ENCODE data around the gene TMEM178A. TPM values are rescaled to one million over a fixed set of nuclear protein-coding genes. Genes with fewer than 3 reads are reported as not detected.

The TMEM178A gene
- total and polyA plus RNA-seq, 7 donors: 0.10 to 1.6 (median 0.46) TPM

GRCh38 chr2:39668576-39669080 is 2.9 kb downstream of the TMEM178A start:
- no peak for DNase-seq
- intact Hi-C loops (cut with DNase I): no loop called here
- H3K9me3 ChIP-seq: no peaks in the 10 kb centered on the region
- H3K4me1 ChIP-seq: peaks cover 6% of the 10 kb centered on the region
- no peaks in the 10 kb centered on the region for H3K36me3 ChIP-seq (ENCODE audit: insufficient read depth in 1 of 2, low read depth in 1 of 2)
- H3K4me3 ChIP-seq: no peak overlapping the region
- no peak for TF ChIP-seq CTCF (IDR thresholded peaks at IDR 0.05)
- ATAC-seq: no peak
- WGBS, 3 donors: 98 to 100% (median 100%) methylated on average over 1 of the region's 1 CpG
- no peak overlapping the region for H3K27ac ChIP-seq
- H3K27me3 ChIP-seq (ENCODE audit: insufficient read depth in 3 of 3, low read length in 2 of 3): peaks cover 0 to 12% (median 6%) of the 10 kb centered on the region in 3 donors

- Histone ChIP-seq H3K4me3 (no peak overlapping the region), H3K4me1 (peaks cover 5% of the 10 kb centered on the region), H3K27me3 (ENCODE audit: insufficient read depth in 3 of 3, low read length in 2 of 3) (peaks cover 0 to 12% (median 2%) of the 10 kb centered on the region in 3 donors), H3K27ac (no peak overlapping the region), H3K36me3 (ENCODE audit: insufficient read depth in 1 of 2, low read depth in 1 of 2) (no peaks in the 10 kb centered on the region), H3K9me3 (no peaks in the 10 kb centered on the region)
- ATAC-seq (no peak), DNase-seq (no peak)
- intact Hi-C loops (cut with DNase I): no loop called here
- whole genome bisulfite sequencing, 3 donors: 68 to 75% (median 74%) methylated on average over 4 of the region's 4 CpGs
- TF ChIP-seq CTCF (IDR thresholded peaks at IDR 0.05): no peak
These were observed 5.9 kb downstream of the TMEM178A start for GRCh38 chr2:39671604-39672003.

GRCh38 chr2:39673018-39673417 is 7.3 kb downstream of the TMEM178A start:
- H3K9me3 ChIP-seq: no peaks in the 10 kb centered on the region
- no peak overlapping the region for H3K4me3 ChIP-seq
- intact Hi-C loops (cut with DNase I): no loop called here
- no peak for ATAC-seq
- WGBS, 3 donors: 69 to 83% (median 79%) methylated on average over 7 of the region's 7 CpGs
- H3K36me3 ChIP-seq (ENCODE audit: insufficient read depth in 1 of 2, low read depth in 1 of 2): no peaks in the 10 kb centered on the region
- no peak overlapping the region for H3K27ac ChIP-seq
- DNase-seq: no peak
- TF ChIP-seq CTCF (IDR thresholded peaks at IDR 0.05): no peak
- no peaks in the 10 kb centered on the region for H3K4me1 ChIP-seq
- H3K27me3 ChIP-seq (ENCODE audit: insufficient read depth in 3 of 3, low read length in 2 of 3): peaks cover 0 to 6% (median 2%) of the 10 kb centered on the region in 3 donors

- H3K4me3 ChIP-seq: no peak overlapping the region
- no peaks in the 10 kb centered on the region for H3K4me1 ChIP-seq
- no peaks in the 10 kb centered on the region for H3K9me3 ChIP-seq
- no peaks in the 10 kb centered on the region for H3K27me3 ChIP-seq (ENCODE audit: insufficient read depth in 3 of 3, low read length in 2 of 3)
- H3K36me3 ChIP-seq (ENCODE audit: insufficient read depth in 1 of 2, low read depth in 1 of 2): no peaks in the 10 kb centered on the region
- H3K27ac ChIP-seq: no peak overlapping the region
- DNase-seq (no peak), ATAC-seq (no peak)
- intact Hi-C loops (cut with DNase I): no loop called here
- 91 to 92% (median 92%) methylated on average over 7 of the region's 7 CpGs for WGBS, 3 donors
- TF ChIP-seq CTCF (IDR thresholded peaks at IDR 0.05): no peak
These were observed 10.6 kb downstream of the TMEM178A start for GRCh38 chr2:39676342-39676741.

- H3K4me3 ChIP-seq: no peak overlapping the region
- intact Hi-C loops (cut with DNase I): no loop called here
- 97 to 98% (median 97%) methylated on average over 2 of the region's 2 CpGs for WGBS, 3 donors
These were observed 12.5 kb downstream of the TMEM178A start for GRCh38 chr2:39678170-39678569.

More at GRCh38 chr2:39678170-39678569, 12.5 kb downstream of the TMEM178A start:
- TF ChIP-seq CTCF (IDR thresholded peaks at IDR 0.05): no peak
- ATAC-seq (no peak), DNase-seq (no peak)
- Histone ChIP-seq H3K9me3 (no peaks in the 10 kb centered on the region), H3K27me3 (ENCODE audit: insufficient read depth in 3 of 3, low read length in 2 of 3) (no peaks in the 10 kb centered on the region), H3K4me1 (peaks cover 4% of the 10 kb centered on the region), H3K36me3 (ENCODE audit: insufficient read depth in 1 of 2, low read depth in 1 of 2) (no peaks in the 10 kb centered on the region), H3K27ac (no peak overlapping the region)
